VCaP (cell line): Measurements from ENCODE around the gene KDM4F.

Experiments
- H3K27ac ChIP-seq: fragments of 450-650 bp; 2 replicates; pipeline ENCODE4 v1.5.1; 2017
- CTCF ChIP-seq: fragments of 450-650 bp; conservative IDR thresholded peaks from 2 replicates; pipeline ENCODE4 v1.5.1; 2017; ENCODE audit warnings: mild to moderate bottlenecking, moderate library complexity

Gene KDM4F

DNA sequence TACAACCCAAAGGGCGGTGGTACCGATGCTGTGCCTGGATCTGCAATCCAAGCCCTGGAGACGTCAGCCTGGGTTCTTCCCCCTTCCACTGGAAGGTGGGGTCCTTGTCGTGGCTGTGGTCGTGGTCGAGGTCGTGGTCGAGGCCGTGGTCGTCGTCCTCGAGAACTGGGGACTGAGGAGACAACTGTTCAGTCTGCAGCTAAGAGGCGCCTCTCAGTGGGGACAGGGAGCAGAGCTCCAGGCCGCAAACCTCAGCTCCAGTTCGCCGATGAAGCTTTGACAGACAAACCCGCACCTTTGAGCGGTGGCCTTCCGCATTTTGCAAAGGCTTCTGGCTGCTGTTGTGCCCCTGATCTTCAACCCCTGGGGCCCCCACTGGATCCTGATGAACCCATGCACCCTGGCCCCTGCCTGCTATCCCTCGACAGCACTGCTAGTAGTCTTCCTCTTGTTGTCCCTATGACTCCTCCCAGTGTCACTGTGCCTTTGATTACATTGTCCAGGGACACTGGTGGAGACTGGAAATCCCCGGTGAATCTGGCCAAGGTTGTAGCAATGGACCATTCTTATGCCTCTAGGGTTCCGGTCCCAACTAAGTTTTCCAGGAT lies 1.5 kb downstream of the KDM4F start:
- H3K27ac ChIP-seq = no peak overlapping the region
- TF ChIP-seq CTCF = no peak

DNA sequence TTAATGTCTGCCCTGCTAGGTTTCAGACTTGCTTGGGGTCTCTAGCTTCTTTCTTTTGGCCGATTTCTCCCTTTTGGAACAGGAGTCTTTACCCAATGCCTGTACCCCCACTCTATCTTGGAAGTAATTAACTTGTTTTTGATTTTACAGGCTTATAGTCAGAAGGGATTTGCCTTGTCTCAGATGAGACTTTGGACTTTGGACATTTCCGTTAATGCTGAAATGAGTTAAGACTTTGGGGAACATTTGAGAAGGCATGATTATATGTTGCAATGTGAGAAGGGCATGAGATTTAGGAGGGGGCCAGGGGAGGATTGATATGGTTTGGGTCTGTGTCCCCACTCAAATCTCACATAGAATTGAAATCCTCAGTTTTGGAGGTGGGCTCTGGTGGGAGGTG lies 5.1 kb downstream of the KDM4F start:
- TF ChIP-seq CTCF = no peak
- H3K27ac ChIP-seq = no peak overlapping the region

DNA sequence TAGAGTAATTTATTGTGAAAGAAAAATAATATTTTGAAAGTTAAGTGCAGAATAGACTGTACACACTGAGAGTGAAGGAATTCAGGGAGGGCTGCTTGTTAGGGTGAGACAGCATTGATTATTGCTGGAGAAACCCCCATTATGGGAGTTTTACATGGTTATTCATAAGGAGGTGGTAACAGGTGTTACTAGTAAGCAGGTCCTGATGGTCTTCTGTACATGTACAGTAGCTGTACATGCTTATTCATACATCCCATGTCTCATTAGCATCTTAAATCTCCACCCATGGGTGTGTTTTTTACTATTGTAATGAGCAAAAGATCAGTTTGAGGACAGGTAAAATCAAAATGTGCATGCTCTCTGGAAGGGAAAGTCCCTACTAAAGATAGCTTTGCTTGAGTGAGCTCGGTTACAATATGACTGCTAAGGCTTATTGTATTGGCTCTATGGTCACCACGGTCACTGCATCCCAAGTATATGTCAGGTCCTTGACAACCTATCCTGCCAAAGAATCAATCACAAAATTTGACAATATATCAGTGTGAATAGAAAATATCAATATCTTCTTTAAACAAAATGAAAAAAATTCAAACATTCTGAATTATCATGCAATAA lies 6.2 kb downstream of the KDM4F start:
- no peak for TF ChIP-seq CTCF
- no peak overlapping the region for H3K27ac ChIP-seq

DNA sequence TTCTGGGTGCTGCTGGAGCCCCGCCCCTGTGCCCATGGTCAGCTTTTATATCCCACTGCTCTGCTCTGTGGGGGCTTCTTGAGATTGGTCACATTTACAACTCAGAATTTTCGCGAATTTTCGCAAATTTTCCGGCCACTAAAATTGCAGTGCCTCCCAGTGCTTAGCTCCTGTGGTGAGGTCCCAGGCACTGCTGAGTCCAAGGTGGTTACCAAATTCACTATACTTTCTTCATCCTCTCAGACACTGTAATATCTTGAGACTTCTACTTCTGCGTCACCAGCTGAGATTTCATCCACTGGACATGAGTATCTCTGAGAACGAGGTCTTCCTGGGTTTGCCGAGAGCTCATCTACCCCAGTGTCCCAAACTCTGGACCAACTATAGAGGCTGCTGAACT lies 8.7 kb downstream of the KDM4F start:
- no peak overlapping the region for H3K27ac ChIP-seq
- TF ChIP-seq CTCF = no peak

DNA sequence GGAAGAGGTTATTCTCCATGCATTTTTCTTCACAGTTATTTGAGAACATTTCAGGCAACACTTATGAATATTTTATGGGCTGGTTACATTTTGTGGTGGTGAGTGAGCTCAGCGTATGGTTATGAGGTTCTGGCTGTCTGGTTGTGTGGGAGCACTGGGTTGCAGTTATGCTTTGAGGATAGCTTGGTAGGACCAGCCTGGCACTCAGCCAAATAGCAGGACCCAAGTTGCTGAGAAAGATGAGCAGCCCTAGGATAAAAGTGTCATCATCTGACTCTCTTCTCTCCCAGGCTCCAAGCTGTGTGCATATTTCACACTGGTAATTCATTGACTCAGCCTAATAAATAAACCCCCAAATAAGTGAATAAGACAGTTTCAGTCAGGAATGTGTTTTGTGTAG lies 9.4 kb downstream of the KDM4F start:
- no peak for TF ChIP-seq CTCF

GRCh38 chr11:95059046-95059445 lies 9.8 kb downstream of the KDM4F start:
- no peak overlapping the region for H3K27ac ChIP-seq
- TF ChIP-seq CTCF = no peak

More for the DNA sequence above, 9.4 kb downstream of the KDM4F start:
- H3K27ac ChIP-seq = no peak overlapping the region

- H3K27ac ChIP-seq = no peak overlapping the region
- no peak for TF ChIP-seq CTCF
Observed at GRCh38 chr11:95065336-95065735, 16.1 kb downstream of the KDM4F start.
